Activated CD4-positive, alpha-beta memory T cell treated with anti-CD3 and anti-CD28 coated beads, Interleukin-2, amount 10 ng/mL, durations not matched to agents 7 days and 5 days (primary cell): ENCODE results near the gene CCNJ. TPM values are rescaled to one million over a fixed set of nuclear protein-coding genes. Genes with fewer than 3 reads are reported as not detected.

Experiments used
- CTCF ChIA-PET: fragments of 350-600 bp; sonication (Branson Sonifier 250); formaldehyde crosslinking; loops from one replicate; lab custom pipeline; 2021; ENCODE audit warnings: antibody characterized with exemption, inconsistent platforms; lab: Charles Lee
- POLR2A ChIA-PET: fragments of 350-600 bp; sonication (Branson Sonifier 250); formaldehyde crosslinking; loops from one replicate; lab custom pipeline; 2021; ENCODE audit warnings: antibody characterized with exemption; lab: Charles Lee
- DNase-seq: peaks from one replicate; pipeline ENCODE4 v3.0.0-alpha.2; 2020
- H3K27ac Mint-ChIP-seq: one replicate; pipeline ENCODE4 v1.8.0; 2021; ENCODE audit warnings: mild to moderate bottlenecking, mixed read lengths
- H3K27me3 Mint-ChIP-seq: one replicate; pipeline ENCODE4 v1.8.0; 2021; ENCODE audit warnings: mixed read lengths
- H3K36me3 Mint-ChIP-seq: one replicate; pipeline ENCODE4 v1.8.0; 2021; ENCODE audit warnings: low read depth, mixed read lengths
- H3K4me1 Mint-ChIP-seq: one replicate; pipeline ENCODE4 v1.8.0; 2021; ENCODE audit warnings: mixed read lengths
- H3K4me3 Mint-ChIP-seq: one replicate; pipeline ENCODE4 v1.8.0; 2021; ENCODE audit warnings: mild to moderate bottlenecking, mixed read lengths
- H3K9me3 Mint-ChIP-seq: one replicate; pipeline ENCODE4 v1.8.0; 2021; ENCODE audit warnings: mixed read lengths
- total RNA-seq, 2 experiments: library from RNA; stranded (reverse); gene quantifications; one replicate each; pipeline ENCODE4 v1.2.3, GENCODE V29; 2021

CCNJ gene
- total RNA-seq, 2 experiments from 2014 or later = 4.7 to 5.6 TPM

GRCh38 chr10:96096958-96097357 is 53.6 kb downstream of the CCNJ start:
- CTCF ChIA-PET = no interaction called here
- no peak for DNase-seq
- Mint-ChIP-seq H3K36me3 (peaks cover 3% of the 10 kb centered on the region), H3K4me3 (no peak overlapping the region), H3K4me1 (no peaks in the 10 kb centered on the region), H3K27me3 (peaks cover 63% of the 10 kb centered on the region), H3K9me3 (no peaks in the 10 kb centered on the region), H3K27ac (no peak overlapping the region)
- POLR2A ChIA-PET = no interaction called here

- no peaks in the 10 kb centered on the region for H3K36me3 Mint-ChIP-seq
- H3K4me1 Mint-ChIP-seq = no peaks in the 10 kb centered on the region
- POLR2A ChIA-PET = no interaction called here
- no peak for DNase-seq
- H3K9me3 Mint-ChIP-seq = no peaks in the 10 kb centered on the region
- peaks cover 55% of the 10 kb centered on the region for H3K27me3 Mint-ChIP-seq
- no peak overlapping the region for H3K4me3 Mint-ChIP-seq
- no peak overlapping the region for H3K27ac Mint-ChIP-seq
- CTCF ChIA-PET = no interaction called here
These were observed 54.5 kb downstream of the CCNJ start for GRCh38 chr10:96097865-96098264.

- no peak for DNase-seq
- Mint-ChIP-seq H3K4me1 (peaks cover 6% of the 10 kb centered on the region), H3K4me3 (no peak overlapping the region), H3K36me3 (peaks cover 3% of the 10 kb centered on the region), H3K9me3 (no peaks in the 10 kb centered on the region), H3K27me3 (peaks cover 61% of the 10 kb centered on the region), H3K27ac (no peak overlapping the region)
- CTCF ChIA-PET = no interaction called here
- POLR2A ChIA-PET = no interaction called here
These were observed 64.2 kb downstream of the CCNJ start for GRCh38 chr10:96107623-96108038.

Other genes starting within 250 kb of the CCNJ start
- gene CC2D2B, start 135.6 kb upstream of the CCNJ start, total RNA-seq = under 1 TPM; 0.35 to 0.40 TPM
- 10 to 100 TPM; 16.0 to 16.2 TPM for gene ZNF518A, start 86.7 kb downstream of the CCNJ start, total RNA-seq
- not detected for gene BLNK, start 228.0 kb downstream of the CCNJ start, total RNA-seq